GM19438 (cell line): ENCODE measurements around the gene CELA2A.
"Not testable (repeated sequence)": the region's sequence is repeated elsewhere in the genome, so short reads cannot be mapped to it uniquely, and the experiment has no call there.

Experiments used
- ATAC-seq: cut with Tn5 transposase; IDR thresholded peaks from one replicate; pipeline ENCODE4 v1.9.1; 2021; ENCODE audit warnings: low read depth; ENCODE audit not compliant: unreplicated experiment

Gene CELA2A

DNA sequence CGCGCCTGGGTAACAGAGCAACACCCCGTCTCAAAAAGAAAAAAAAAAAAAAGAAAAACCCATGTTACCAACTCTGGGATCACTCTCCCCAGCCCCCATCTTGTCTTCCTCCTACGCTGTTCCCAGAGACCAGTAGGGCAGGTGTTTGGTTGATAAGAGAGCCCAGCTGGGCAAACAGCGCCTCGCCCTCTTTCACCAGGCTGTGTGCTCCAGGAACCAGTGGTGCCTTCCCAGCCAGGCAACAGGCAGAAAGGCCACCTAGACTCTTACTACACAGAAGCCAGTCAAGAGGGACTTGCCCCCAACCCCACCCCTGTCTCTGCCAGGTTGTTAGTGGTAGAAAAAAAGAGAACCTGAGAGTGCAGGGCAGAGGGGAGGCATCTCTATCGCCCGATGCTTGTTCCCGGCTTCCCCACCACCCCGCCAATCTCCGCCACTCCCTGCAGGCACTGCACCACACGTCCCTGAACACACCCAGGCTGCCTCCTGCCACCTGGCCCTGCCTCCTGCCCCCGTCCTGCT is 32.3 kb upstream of the CELA2A start:
- no peak for ATAC-seq

DNA sequence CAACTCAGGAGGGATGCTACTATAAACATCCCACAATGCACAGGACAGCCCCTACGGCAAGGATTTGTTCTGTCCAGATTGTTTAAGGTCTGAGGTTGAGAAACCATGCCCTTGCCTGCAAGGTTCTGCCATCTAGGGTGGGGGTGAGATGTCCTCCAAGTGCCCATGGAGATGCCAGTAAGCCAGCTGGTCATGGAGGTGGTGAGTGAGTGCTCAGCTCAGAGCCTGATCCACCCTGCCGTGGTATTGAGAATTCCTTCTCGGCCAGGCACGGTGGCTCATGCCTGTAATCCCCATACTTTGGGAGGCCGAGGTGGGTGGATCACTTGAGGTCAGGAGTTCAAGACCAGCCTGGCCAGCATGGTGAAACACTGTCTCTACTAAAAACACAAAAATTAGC is 31.6 kb upstream of the CELA2A start:
- no peak for ATAC-seq

DNA sequence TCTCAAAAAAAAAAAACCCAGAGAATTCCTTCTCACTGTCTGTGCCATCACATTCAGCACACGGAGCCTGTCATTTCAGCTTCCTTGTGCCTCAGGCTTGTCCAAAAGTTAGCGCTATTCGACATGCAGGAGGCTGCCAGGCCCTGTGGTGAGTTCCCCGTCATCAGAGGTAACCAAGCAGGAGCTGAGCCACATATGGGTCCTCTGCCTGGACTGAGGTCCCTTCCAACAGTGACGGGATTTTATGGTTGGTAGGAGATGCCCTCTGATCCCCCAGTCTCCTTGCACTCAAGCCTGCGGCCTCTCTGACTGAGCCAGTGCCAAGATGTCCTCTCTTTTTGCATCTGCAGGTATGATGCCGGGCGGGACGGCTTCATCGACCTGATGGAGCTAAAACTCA is 31.0 kb upstream of the CELA2A start:
- ATAC-seq = no peak

DNA sequence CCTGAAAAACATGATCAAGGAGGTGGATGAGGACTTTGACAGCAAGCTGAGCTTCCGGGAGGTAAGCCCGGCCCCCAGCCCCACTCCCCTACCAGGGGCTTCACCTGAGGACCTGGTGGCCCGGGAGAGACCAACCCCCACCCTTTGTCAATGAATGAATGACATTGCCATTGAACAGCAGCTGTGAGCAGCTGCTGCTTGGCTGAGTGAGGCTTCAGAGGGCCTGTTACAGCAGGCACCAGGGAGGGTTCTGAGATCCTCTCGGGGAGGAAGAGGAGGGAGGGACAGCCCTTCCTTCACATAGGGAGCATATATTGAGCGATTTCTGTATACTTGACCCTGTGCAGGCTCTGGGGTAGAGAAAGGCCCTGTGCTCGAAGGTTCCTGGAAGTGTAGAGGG is 30.6 kb upstream of the CELA2A start:
- no peak for ATAC-seq

DNA sequence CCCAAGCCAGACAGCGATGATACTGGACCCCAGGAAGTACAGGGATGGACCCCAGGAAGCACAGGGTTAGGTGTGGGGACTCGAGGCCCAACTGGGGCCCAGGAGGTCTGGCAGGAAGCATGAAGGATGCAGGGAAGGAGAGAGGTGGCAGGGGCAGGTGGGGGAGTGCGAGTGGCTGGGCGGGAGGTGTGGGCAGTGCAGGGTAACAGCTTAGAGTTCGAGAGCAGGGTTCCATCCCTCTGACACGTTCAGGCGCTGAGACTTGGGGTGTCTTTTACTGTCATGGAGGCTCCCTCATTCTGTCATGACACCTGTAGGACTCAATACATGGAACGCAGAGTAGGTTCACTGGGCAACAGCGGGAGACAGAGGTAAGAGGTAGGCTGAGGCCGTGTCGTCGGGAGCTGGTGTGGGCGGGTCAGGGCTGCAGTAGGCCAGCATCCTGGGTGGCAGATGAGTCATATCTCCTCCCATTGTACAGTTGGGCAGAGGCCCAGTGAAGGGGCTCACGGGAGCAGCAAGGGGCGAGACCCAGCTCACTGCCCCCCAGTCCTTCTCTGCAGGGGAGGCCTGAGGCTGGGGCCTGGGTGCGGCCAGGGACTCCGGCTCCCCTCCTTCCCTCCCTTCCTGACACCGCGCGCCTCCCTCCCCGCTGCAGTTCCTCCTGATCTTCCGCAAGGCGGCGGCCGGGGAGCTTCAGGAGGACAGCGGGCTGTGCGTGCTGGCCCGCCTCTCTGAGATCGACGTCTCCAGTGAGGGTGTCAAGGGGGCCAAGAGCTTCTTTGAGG is 29.8 kb upstream of the CELA2A start:
- no peak for ATAC-seq

DNA sequence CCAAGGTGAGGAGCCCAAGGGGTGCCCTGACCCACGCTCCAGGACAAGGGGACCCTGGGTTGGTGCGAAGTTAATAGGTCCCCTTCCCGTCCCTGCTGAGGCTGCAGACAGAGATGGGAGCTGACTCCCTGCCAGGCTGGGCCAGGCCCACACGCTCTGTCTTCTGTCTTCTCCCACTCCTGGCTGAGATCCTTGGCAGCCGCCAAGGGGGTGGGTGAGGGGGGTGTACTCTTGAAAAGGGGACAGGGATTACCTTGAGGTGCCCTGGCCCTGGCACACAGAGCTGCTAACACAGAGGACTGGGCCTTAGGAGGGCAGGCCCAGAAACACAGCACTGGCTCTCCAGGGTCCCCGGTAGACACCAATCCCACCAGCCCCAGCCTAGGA is 29.3 kb upstream of the CELA2A start:
- no peak for ATAC-seq

DNA sequence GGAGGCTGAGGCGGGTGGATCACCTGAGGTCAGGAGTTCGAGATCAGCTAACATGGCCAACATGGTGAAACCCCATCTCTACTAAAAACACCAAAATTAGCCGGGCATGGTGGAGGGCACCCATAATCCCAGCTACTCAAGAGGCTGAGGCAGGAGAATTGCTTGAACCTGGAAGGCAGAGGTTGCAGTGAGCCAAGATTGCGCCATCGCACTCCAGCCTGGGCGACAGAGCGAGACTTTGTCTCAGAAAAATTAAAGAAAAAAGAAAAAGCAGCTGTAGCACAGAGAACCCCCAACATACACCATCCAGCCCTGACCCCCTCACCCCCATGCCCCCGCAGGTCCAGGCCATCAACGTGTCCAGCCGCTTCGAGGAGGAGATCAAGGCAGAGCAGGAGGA is 28.3 kb upstream of the CELA2A start:
- ATAC-seq = not testable (repeated sequence)

DNA sequence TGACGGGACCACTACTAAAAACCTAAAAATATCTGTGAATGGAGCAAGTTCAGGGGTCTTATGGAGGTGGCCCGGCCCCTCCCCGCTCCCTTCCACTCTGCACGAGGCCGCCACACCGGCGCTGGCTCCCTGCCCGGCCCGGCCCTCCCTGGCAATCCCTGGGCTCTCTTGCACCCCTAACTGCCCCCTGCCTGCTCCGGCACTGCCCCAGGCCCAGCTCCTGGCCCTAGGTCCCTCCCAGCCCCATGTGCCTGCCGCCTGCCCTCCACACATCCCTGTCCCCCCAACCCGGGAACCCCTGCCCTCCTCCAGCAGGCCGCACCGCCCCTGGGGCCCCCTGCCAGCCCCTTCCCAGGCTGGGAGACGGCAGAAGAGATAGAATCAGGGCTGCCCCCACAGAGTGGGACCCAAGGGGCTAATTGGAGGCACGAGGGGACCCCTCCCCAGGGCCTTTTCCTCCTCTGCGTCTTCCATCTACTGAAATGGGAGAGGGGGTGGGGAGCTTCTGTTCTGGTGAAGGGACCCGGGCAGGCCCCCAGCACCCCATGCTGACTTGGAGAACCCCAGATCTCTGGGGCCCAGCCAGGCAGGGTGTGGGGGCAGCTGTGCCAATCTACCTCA is 27.6 kb upstream of the CELA2A start:
- no peak for ATAC-seq

DNA sequence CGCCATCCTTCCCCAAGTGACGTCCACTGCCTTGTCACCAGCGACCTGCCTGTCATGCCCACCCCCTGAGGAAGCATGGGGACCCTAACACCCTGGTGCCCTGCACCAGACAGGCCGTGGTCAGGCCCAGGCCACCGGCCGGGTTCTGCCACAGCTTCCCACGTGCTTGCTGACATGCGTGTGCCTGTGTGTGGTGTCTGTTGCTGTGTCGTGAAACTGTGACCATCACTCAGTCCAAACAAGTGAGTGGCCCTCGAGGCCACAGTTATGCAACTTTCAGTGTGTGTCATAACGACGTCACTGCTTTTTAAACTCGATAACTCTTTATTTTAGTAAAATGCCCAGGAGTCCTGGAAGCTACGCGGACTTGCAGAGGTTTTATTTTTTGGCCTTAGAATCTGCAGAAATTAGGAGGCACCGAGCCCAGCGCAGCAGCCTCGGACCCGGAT is 26.8 kb upstream of the CELA2A start:
- ATAC-seq = no peak

DNA sequence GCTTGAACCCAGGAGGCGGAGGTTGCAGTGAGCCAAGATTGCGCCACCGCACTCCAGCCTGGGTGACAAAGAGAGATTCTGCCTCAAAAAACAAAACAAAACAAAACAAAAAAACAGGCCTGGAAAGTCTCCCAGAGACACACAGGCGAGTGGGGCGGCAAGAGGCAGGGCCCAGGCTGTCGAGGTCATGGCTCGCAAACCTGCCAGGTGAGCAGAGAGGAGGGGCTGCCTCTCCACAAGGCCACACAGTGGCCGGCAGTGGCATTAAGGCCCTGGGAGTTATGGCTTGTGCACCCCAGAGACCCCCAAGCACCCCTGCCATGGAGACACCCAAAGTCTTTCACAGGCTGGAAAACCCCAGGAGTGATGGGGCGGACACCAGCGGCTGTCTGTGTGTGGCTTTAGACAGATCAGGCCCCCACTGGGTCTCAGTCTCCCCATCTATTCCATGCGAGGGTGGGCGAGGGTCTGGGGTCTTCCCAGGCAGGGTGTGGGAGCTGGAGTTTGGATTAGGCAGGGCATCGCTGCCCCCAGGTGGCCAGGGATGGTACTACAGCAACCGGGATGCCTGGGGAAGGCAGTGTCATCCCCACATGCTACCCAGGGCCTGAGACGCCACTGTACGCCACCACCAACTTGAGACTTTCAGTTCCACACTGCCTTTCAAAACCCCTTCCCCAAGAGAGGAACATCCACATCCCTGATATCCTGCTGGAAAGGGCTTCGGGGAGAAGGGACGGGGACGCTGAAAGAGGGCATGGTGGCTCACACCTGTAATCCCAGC is 25.6 kb upstream of the CELA2A start:
- no peak for ATAC-seq

DNA sequence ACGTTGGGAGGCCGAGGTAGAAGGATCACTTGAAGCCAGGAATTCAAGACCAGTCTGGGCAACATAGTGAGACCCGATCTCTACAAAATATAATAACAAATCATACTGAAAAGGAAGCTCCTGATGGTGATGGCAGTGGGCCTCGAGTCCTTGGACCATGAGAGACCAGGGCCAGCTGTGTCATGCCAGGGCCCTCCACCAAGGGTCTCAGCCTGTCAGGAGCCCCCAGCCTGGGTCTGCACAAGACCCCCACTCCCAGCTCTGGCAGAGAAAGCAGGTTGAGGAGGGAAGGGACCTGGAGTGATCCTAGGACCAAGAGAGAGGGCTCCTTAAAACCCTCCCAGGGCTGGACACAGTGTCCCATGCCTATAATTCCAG is 25.0 kb upstream of the CELA2A start:
- no peak for ATAC-seq

DNA sequence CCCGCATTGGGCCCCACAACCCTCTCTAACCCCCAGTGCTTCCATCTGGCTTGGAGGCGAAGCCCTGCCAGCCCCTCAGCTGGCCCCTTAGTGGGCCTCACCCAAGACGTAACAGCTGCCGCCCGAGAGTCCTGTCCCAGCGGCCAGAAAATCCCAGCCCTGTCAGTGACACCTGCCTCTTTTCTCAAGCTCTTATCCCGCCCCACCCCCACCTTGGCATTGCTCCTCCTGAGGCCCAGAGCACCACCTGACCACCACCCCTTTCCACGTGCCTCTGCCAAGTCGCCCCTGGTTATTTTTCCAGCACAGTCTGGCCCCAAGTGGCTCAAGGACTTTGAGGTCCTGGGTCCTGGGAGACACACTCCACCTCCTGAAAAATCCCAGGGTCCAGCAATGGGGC is 24.2 kb upstream of the CELA2A start:
- ATAC-seq = no peak

DNA sequence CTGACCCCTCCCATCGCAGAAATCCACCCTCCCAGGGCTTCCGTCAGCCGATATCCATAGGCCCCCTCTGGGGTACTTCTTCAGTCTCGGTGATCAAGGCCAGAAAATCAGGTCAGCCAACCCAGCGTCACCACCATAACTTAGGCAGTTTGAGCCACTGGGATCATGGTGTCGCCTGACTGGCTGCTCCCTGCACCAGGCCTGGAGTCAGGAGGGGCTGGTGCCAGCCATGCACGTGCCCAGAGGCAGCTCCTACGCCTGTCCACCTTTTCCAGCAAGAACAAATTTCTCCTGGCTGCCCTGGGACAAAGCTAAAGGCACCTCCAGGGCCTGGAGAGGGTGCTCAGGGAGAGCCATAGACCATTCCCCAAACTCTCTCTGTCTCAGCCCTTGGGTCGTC is 23.1 kb upstream of the CELA2A start:
- no peak for ATAC-seq

DNA sequence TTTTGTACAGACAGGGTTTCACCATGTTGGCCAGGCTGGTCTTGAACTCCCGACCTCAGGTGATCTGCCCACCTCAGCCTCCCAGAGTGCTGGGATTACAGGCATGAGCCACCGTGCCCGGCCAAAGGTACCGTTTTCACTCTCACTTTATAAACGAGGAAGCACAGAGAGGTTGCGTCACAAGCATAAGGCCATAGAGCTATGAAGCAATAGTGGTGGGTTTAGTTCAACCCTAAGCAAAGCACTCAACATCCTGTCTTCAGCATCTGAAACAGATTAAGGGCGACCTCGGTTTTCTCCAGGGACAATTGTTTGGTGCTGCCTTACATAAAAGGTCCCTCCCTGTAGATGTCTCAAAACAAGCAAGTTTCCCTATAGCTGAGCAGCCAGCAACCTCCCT is 21.8 kb upstream of the CELA2A start:
- ATAC-seq = not testable (repeated sequence)

DNA sequence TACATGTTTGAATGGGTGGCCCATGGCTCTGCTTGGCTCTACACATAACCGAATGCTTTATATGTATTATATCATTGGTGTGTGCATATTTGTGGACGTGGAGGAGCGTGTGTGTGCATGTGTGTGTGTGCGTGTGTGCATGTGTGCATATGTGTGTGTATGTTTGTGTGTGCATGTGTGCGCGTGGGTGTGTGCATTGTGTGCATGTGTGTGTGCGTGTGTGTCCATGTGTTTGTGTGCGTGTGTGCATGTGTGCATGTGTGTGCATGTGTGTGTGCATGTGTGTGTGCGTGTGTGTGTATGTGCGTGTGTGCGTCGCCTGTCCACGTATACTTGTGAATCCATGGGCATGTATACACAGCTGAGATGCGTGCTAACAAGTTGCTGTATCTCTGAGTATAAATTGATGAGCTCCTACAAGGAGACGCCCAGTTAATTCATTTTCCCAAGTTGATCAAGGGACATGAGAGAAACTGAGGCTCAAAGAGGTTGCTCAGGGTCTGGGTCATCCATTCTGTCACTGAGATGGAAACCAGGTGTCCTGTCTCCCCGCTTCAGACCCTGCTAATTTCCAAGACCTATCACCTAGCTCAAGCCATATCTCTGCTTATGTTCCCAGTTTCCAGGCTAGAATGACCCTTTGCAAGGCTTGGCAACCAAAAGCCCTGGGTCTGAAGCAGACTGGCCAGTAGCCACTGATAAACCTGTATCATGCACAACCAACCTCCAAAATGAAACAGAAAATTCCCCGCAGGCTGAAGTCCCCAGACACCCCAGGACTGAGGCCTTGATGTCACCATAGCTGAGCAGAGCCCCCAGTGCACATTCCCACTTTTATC is 21.1 kb upstream of the CELA2A start:
- ATAC-seq = no peak

DNA sequence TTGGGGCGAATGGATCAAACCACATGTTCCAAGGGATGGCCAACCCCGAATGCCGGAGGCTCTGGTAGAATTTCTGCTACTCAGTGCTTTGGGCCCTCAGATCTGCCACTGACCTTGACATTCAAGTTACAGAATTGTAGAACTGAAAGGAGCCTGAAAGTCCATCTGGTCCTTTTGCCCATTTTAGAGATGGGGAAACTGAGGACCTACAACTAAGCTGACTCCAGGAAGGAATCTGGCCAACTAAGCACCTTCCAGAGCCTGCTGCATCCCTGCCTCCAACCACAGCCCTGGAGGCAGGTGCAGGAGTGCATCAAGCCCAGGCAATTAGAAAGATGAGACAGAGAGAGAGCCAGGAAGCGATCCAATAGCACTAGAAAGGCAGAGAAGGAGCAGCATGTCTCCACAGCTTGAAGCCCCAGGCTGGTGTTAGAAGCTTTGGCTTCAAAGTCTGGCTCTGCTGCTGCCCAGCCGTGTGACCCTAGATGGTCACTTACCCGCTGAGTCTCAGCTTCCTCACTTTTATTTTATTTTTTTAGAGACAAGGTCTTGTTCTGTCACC is 19.6 kb upstream of the CELA2A start:
- no peak for ATAC-seq

DNA sequence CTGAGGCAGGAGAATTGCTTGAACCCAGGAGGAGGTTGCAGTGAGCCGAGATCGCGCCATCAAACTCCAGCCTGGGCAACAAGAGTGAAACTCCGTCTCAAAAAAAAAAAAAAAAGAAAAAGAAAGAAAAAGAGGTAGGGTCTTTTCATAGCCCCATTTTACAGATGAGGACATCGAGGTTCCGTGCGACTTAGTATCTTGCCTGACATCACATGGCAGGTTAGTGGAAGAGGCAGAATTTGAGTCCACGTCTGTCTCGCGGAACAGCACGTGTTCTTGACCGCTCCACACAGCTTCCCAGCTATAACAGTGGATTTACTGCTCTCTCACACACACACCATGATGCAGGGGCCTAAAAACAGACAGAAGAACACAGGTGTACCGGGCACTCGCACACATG is 17.2 kb upstream of the CELA2A start:
- ATAC-seq = no peak

DNA sequence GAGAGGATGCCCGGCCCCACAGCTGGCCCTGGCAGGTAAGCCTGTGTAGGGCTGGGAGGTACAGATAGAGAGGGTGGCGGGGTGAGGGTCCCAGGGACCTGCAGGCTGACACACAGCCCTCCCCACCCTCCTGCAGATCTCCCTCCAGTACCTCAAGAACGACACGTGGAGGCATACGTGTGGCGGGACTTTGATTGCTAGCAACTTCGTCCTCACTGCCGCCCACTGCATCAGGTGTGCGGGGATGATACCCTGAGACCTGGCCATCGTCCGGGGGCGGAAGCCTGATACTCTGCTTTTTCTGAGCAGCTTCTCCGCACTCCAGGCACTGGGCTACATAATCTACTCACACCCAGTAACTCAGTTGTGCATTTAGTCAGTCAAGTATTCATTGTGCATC is 16.2 kb upstream of the CELA2A start:
- no peak for ATAC-seq

DNA sequence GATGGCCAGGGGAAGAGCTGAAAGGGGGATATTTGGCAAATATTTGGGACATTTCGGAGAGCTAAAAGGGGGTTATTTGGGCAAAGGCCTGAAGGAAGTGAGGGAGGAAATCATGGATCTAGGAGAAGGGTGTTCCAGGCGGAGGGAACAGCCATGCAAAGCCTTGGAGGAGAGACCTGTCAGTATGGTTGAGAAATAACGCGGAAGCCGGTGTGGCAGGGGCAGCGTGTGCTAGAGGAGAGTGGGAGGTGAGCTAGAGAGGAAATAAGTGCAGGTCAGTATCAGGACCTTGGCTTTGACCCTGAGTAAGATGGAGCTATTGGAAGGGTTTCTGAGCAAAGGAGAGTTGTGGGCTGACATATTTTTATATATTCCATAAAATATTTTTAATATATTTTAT is 15.3 kb upstream of the CELA2A start:
- no peak for ATAC-seq

DNA sequence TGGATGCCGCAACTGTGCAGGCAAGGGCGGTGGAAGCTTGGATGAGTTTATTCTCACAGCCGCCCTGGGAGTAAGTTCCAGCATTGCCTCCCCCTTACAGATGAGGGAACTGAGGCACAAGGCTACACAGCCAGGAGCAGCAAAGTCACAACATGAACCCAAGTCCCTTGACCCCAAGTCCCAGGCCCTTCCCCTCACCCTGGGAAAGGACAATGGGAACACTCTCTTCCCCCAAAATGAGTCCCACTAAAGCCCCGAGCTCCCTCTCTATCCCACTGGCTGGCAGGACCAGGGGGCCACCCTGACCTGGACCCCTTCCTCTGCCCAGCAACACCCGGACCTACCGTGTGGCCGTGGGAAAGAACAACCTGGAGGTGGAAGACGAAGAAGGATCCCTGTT is 14.4 kb upstream of the CELA2A start:
- ATAC-seq = no peak
